Liver (tissue), 9 donors: ENCODE data around the gene VAV3. TPM values are rescaled to one million over a fixed set of nuclear protein-coding genes. Genes with fewer than 3 reads are reported as not detected.

Experiments used
- DNase-seq: peaks from one replicate; pipeline ENCODE4 v3.0.0-alpha.2; 2017; ENCODE audit warnings: low spot score
- H3K27ac ChIP-seq, 2 donors: one replicate each; pipeline ENCODE4 v1.7.0; 2013; ENCODE audit warnings: inconsistent platforms in 2 of 2, low read length in 2 of 2, control low read depth in 1 of 2, low read depth in 1 of 2, mild to moderate bottlenecking in 1 of 2
- H3K27me3 ChIP-seq, 4 donors: one replicate each; pipeline versions ENCODE4 v1.6.1 to v1.7.0; 2013; ENCODE audit warnings: low read length in 3 of 4, inconsistent platforms in 1 of 4, mild to moderate bottlenecking in 1 of 4, moderate library complexity in 1 of 4; ENCODE audit not compliant: control insufficient read depth in 4 of 4, insufficient read depth in 4 of 4
- H3K36me3 ChIP-seq, 4 donors: one replicate each; pipeline versions ENCODE4 v1.6.1 to v1.7.0; 2013; ENCODE audit warnings: low read length in 3 of 4, mild to moderate bottlenecking in 3 of 4, low read depth in 1 of 4, moderate library complexity in 1 of 4; ENCODE audit not compliant: control insufficient read depth in 4 of 4, insufficient read depth in 3 of 4
- H3K4me1 ChIP-seq, 4 donors: one replicate each; pipeline versions ENCODE4 v1.6.1 to v1.7.0; 2013; ENCODE audit warnings: low read length in 3 of 4, mild to moderate bottlenecking in 3 of 4, moderate library complexity in 1 of 4; ENCODE audit not compliant: control insufficient read depth in 4 of 4, insufficient read depth in 4 of 4
- H3K4me3 ChIP-seq, 3 donors: one replicate each; pipeline versions ENCODE4 v1.6.1 to v1.7.0; 2013; ENCODE audit warnings: low read length in 3 of 3, control low read depth in 1 of 3, low read depth in 1 of 3, mild to moderate bottlenecking in 1 of 3
- H3K9ac ChIP-seq, 2 donors: one replicate each; pipeline ENCODE4 v1.7.0; 2013; ENCODE audit warnings: low read length in 2 of 2, mild to moderate bottlenecking in 2 of 2, moderate library complexity in 2 of 2, control low read depth in 1 of 2, low read depth in 1 of 2
- H3K9me3 ChIP-seq, 4 donors: one replicate each; pipeline versions ENCODE4 v1.6.1 to v1.7.0; 2013; ENCODE audit warnings: low read length in 3 of 4; ENCODE audit not compliant: control insufficient read depth in 4 of 4
- EGR1 ChIP-seq, 2 donors: IDR thresholded peaks; 2 replicates each; pipeline ENCODE4 v1.6.1; 2016 to 2018; ENCODE audit warnings: antibody characterized with exemption in 2 of 2, low read depth in 2 of 2
- FOXA1 ChIP-seq: IDR thresholded peaks from 2 replicates; pipeline ENCODE4 v1.6.1; 2016; ENCODE audit warnings: antibody characterized with exemption
- FOXA2 ChIP-seq: IDR thresholded peaks from 2 replicates; pipeline ENCODE4 v1.6.1; 2016; ENCODE audit warnings: antibody characterized with exemption
- GABPA ChIP-seq, 2 donors: IDR thresholded peaks in 1 of 2; conservative IDR thresholded peaks in 1 of 2; 2 replicates each; pipeline ENCODE4 v1.6.1; 2016; ENCODE audit warnings: antibody characterized with exemption in 2 of 2, mild to moderate bottlenecking in 1 of 2, moderate library complexity in 1 of 2
- HNF4A ChIP-seq, 2 donors: conservative IDR thresholded peaks; 2 replicates each; pipeline ENCODE4 v1.6.1; 2016; ENCODE audit warnings: antibody characterized with exemption in 2 of 2, mild to moderate bottlenecking in 2 of 2
- HNF4G ChIP-seq: IDR thresholded peaks from 2 replicates; pipeline ENCODE4 v1.6.1; 2016; ENCODE audit warnings: antibody characterized with exemption
- JUND ChIP-seq, 2 donors: IDR thresholded peaks; 2 replicates each; pipeline ENCODE4 v1.6.1; 2016; ENCODE audit warnings: antibody characterized with exemption in 2 of 2
- NR2F2 ChIP-seq: IDR thresholded peaks from 2 replicates; pipeline ENCODE4 v1.6.1; 2016; ENCODE audit warnings: antibody characterized with exemption
- RAD21 ChIP-seq, 2 donors: IDR thresholded peaks; 2 replicates each; pipeline ENCODE4 v1.6.1; 2016; ENCODE audit warnings: antibody characterized with exemption in 2 of 2, mild to moderate bottlenecking in 2 of 2
- SP1 ChIP-seq: IDR thresholded peaks from 2 replicates; pipeline ENCODE4 v1.6.1; 2018; ENCODE audit warnings: antibody characterized with exemption, mild to moderate bottlenecking
- TAF1 ChIP-seq: conservative IDR thresholded peaks from 2 replicates; pipeline ENCODE4 v1.6.1; 2016; ENCODE audit warnings: antibody characterized with exemption, mild to moderate bottlenecking
- WGBS: extraction: QIAGEN DNeasy Blood & Tissue Kit; methylation state at CpG from one replicate; pipeline ENCODE4 v1.1.7; 2013; 5-methylcytosine and 5-hydroxymethylcytosine counted together
- polyA plus RNA-seq, 2 donors: library from polyadenylated mRNA; stranded (reverse) in 1 of 2; unstranded in 1 of 2; fragments of 200-250 nt in 1 of 2; fragments of >200 nt in 1 of 2; fragmentation: Nextera tagmentation in 1 of 2; extraction: Ambion mirVana in 1 of 2; gene quantifications; one replicate each; pipeline versions ENCODE4 v1.2.1 to v1.2.3, GENCODE V29; 2013 to 2015
- total RNA-seq, 2 donors: library from RNA; depleted of rRNA; stranded (reverse); fragments of >200 nt; gene quantifications; one replicate each; pipeline ENCODE4 v1.2.3, GENCODE V29; 2014
- TF ChIP-seq, protein P1 (sequence below): IDR thresholded peaks from 2 replicates; pipeline ENCODE4 v1.6.1; 2016; ENCODE audit warnings: antibody characterized with exemption, mild to moderate bottlenecking
- TF ChIP-seq, protein P2 (sequence below): fragments of 150-350 bp; IDR thresholded peaks from 2 replicates; pipeline ENCODE4 v1.5.1; 2017; ENCODE audit warnings: improper control_type of control experiment, low read depth, low read length; ENCODE audit not compliant: missing input control
- TF ChIP-seq, protein P3 (sequence below): IDR thresholded peaks from 2 replicates; pipeline ENCODE4 v1.6.1; 2016; ENCODE audit warnings: antibody characterized with exemption
- TF ChIP-seq, protein P4 (sequence below): IDR thresholded peaks from 2 replicates; pipeline ENCODE4 v1.6.1; 2016; ENCODE audit warnings: antibody characterized with exemption
- TF ChIP-seq, protein P5 (sequence below): IDR thresholded peaks from 2 replicates; pipeline ENCODE4 v1.6.1; 2016; ENCODE audit warnings: antibody characterized with exemption
- donor health status: healthy.
- donor health status: healthy.
- donor health status: healthy.
- donor health status: healthy.
- donor health status: healthy.

VAV3 gene
- total and polyA plus RNA-seq, 4 donors: 0.46 to 4.8 (median 2.7) TPM

DNA sequence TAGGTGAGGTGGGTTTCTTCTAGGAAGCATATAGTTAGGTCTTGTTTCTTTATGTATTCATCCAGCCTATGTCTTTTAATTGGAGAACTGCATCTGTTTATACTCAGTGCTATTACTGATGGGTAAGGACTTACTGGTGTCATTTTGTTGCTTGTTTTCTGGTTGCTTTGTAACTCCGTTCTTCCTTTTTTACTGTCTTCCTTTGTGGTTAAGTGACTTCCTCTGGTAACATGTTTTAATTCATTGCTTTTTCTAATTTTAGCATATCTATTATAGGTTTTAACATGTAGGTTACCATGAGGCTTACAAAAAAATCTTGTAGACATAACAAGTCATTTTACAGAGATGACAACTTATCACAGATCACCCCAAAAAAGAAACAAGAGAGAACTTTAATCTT lies 160.8 kb downstream of the VAV3 start:
- TF ChIP-seq TAF1 (no peak), JUND (IDR thresholded peaks at IDR 0.05) (no peak), HNF4A (conservative IDR thresholded peaks at IDR 0.05) (no peak), EGR1 (IDR thresholded peaks at IDR 0.05; ENCODE audit: low read depth in 2 of 2) (no peak), HNF4G (no peak), NR2F2 (no peak)
- TF ChIP-seq, protein P1, sequence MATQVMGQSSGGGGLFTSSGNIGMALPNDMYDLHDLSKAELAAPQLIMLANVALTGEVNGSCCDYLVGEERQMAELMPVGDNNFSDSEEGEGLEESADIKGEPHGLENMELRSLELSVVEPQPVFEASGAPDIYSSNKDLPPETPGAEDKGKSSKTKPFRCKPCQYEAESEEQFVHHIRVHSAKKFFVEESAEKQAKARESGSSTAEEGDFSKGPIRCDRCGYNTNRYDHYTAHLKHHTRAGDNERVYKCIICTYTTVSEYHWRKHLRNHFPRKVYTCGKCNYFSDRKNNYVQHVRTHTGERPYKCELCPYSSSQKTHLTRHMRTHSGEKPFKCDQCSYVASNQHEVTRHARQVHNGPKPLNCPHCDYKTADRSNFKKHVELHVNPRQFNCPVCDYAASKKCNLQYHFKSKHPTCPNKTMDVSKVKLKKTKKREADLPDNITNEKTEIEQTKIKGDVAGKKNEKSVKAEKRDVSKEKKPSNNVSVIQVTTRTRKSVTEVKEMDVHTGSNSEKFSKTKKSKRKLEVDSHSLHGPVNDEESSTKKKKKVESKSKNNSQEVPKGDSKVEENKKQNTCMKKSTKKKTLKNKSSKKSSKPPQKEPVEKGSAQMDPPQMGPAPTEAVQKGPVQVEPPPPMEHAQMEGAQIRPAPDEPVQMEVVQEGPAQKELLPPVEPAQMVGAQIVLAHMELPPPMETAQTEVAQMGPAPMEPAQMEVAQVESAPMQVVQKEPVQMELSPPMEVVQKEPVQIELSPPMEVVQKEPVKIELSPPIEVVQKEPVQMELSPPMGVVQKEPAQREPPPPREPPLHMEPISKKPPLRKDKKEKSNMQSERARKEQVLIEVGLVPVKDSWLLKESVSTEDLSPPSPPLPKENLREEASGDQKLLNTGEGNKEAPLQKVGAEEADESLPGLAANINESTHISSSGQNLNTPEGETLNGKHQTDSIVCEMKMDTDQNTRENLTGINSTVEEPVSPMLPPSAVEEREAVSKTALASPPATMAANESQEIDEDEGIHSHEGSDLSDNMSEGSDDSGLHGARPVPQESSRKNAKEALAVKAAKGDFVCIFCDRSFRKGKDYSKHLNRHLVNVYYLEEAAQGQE: no peak
- Histone ChIP-seq H3K36me3 (no peaks in the 10 kb centered on the region), H3K4me3 (no peak overlapping the region), H3K27ac (no peak overlapping the region), H3K27me3 (no peaks in the 10 kb centered on the region), H3K9ac (no peak overlapping the region), H3K9me3 (peaks cover 0 to 2% (median 0%) of the 10 kb centered on the region in 4 donors), H3K4me1 (no peaks in the 10 kb centered on the region)
- no peak for DNase-seq
- WGBS: 60% methylated on average over 1 of the region's 1 CpG

DNA sequence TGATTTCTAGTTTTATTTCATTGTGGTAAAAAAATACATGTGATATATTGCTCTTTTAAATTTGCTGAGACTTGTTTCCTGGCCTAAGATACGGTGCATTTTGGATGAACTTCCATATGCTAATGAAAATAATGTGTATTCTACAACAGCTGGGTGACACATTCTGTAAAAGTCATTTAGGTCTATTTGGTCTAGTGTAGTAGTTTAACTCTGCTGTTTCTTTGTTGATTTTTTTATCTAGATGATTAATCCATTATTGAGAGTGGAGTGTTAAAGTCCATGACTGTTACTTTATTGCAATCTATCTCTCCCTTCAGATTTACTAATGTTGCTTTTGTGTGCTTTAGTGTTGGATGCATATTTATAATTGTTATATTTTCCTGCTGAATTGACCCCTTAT lies 161.4 kb downstream of the VAV3 start:
- Histone ChIP-seq H3K4me1 (no peaks in the 10 kb centered on the region), H3K36me3 (no peaks in the 10 kb centered on the region), H3K9me3 (peaks cover 0 to 2% (median 0%) of the 10 kb centered on the region in 4 donors), H3K9ac (no peak overlapping the region), H3K27ac (no peak overlapping the region), H3K4me3 (no peak overlapping the region), H3K27me3 (no peaks in the 10 kb centered on the region)
- TF ChIP-seq FOXA2 (no peak), RAD21 (IDR thresholded peaks at IDR 0.05) (no peak), HNF4G (no peak), HNF4A (conservative IDR thresholded peaks at IDR 0.05) (no peak)
- TF ChIP-seq, protein P2, sequence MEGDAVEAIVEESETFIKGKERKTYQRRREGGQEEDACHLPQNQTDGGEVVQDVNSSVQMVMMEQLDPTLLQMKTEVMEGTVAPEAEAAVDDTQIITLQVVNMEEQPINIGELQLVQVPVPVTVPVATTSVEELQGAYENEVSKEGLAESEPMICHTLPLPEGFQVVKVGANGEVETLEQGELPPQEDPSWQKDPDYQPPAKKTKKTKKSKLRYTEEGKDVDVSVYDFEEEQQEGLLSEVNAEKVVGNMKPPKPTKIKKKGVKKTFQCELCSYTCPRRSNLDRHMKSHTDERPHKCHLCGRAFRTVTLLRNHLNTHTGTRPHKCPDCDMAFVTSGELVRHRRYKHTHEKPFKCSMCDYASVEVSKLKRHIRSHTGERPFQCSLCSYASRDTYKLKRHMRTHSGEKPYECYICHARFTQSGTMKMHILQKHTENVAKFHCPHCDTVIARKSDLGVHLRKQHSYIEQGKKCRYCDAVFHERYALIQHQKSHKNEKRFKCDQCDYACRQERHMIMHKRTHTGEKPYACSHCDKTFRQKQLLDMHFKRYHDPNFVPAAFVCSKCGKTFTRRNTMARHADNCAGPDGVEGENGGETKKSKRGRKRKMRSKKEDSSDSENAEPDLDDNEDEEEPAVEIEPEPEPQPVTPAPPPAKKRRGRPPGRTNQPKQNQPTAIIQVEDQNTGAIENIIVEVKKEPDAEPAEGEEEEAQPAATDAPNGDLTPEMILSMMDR: no peak
- no peak for DNase-seq
- WGBS: 69% methylated on average over 1 of the region's 1 CpG

DNA sequence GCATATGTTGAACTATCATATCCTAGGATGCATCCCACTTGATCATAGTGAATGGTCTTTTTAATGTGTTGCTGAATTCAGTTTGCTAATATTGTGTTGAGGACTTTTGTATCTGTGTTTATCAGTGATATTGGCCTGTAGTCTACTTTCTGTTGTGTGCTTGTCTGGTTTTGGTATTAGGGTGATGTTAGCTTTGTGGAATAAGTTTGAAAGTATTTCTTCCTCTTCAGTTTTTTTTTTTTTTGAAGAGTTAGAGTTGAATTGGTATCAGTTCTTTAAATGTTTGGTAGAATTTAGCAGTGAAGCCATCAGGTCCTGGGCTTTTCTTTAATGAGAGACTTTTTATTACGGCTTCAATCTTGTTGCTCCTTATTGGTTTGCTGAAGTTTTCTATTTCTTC lies 162.3 kb downstream of the VAV3 start:
- H3K36me3 ChIP-seq: no peaks in the 10 kb centered on the region
- 90% methylated on average over 1 of the region's 1 CpG for WGBS
- no peak for DNase-seq
- H3K4me3 ChIP-seq: no peak overlapping the region
- TF ChIP-seq FOXA1 (no peak), EGR1 (IDR thresholded peaks at IDR 0.05; ENCODE audit: low read depth in 2 of 2) (no peak), SP1 (no peak), HNF4A (conservative IDR thresholded peaks at IDR 0.05) (no peak), TAF1 (no peak), GABPA (IDR thresholded peaks at IDR 0.05 in 1 of 2, conservative IDR thresholded peaks at IDR 0.05 in 1 of 2) (no peak)
- TF ChIP-seq, protein P2: no peak
- TF ChIP-seq, protein P3, sequence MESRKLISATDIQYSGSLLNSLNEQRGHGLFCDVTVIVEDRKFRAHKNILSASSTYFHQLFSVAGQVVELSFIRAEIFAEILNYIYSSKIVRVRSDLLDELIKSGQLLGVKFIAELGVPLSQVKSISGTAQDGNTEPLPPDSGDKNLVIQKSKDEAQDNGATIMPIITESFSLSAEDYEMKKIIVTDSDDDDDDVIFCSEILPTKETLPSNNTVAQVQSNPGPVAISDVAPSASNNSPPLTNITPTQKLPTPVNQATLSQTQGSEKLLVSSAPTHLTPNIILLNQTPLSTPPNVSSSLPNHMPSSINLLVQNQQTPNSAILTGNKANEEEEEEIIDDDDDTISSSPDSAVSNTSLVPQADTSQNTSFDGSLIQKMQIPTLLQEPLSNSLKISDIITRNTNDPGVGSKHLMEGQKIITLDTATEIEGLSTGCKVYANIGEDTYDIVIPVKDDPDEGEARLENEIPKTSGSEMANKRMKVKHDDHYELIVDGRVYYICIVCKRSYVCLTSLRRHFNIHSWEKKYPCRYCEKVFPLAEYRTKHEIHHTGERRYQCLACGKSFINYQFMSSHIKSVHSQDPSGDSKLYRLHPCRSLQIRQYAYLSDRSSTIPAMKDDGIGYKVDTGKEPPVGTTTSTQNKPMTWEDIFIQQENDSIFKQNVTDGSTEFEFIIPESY: no peak
- TF ChIP-seq, protein P4, sequence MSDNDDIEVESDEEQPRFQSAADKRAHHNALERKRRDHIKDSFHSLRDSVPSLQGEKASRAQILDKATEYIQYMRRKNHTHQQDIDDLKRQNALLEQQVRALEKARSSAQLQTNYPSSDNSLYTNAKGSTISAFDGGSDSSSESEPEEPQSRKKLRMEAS: no peak
- TF ChIP-seq, protein P5, sequence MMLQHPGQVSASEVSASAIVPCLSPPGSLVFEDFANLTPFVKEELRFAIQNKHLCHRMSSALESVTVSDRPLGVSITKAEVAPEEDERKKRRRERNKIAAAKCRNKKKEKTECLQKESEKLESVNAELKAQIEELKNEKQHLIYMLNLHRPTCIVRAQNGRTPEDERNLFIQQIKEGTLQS: no peak
- no peak overlapping the region for H3K27ac ChIP-seq
- no peaks in the 10 kb centered on the region for H3K27me3 ChIP-seq
- H3K9me3 ChIP-seq: peaks cover 0 to 2% (median 0%) of the 10 kb centered on the region in 4 donors
- no peaks in the 10 kb centered on the region for H3K4me1 ChIP-seq
- H3K9ac ChIP-seq: no peak overlapping the region
